ENCODE data around the gene FAM221B.

The FAM221B gene

GRCh38 chr9:35820076-35820475 lies 8.5 kb downstream of the FAM221B start:
- H3K36me3 ChIP-seq (ENCODE audit: control insufficient read depth, insufficient read depth, low read length): no peaks in the 10 kb centered on the region
- H3K4me1 ChIP-seq (ENCODE audit: control insufficient read depth, insufficient read depth, low read length): no peaks in the 10 kb centered on the region
- H3K4me3 ChIP-seq (ENCODE audit: insufficient read depth, low read depth, low read length): no peak overlapping the region
- H3K9me3 ChIP-seq (ENCODE audit: control insufficient read depth, low read length): no peaks in the 10 kb centered on the region
- H3K27ac ChIP-seq (ENCODE audit: insufficient read depth, low read depth, low read length, poor library complexity, severe bottlenecking): no peak overlapping the region
- no peaks in the 10 kb centered on the region for H3K27me3 ChIP-seq (ENCODE audit: control insufficient read depth, insufficient read depth, low read length, poor library complexity, severe bottlenecking)

GRCh38 chr9:35818341-35818740 lies 10.2 kb downstream of the FAM221B start:
- Histone ChIP-seq H3K27ac (ENCODE audit: insufficient read depth, low read depth, low read length, poor library complexity, severe bottlenecking) (no peak overlapping the region), H3K4me1 (ENCODE audit: control insufficient read depth, insufficient read depth, low read length) (peaks cover 9% of the 10 kb centered on the region), H3K36me3 (ENCODE audit: control insufficient read depth, insufficient read depth, low read length) (no peaks in the 10 kb centered on the region), H3K4me3 (ENCODE audit: insufficient read depth, low read depth, low read length) (no peak overlapping the region), H3K27me3 (ENCODE audit: control insufficient read depth, insufficient read depth, low read length, poor library complexity, severe bottlenecking) (no peaks in the 10 kb centered on the region), H3K9me3 (ENCODE audit: control insufficient read depth, low read length) (no peaks in the 10 kb centered on the region)
- 89 to 90% methylated on average over 3 of the region's 3 CpGs for WGBS, 2 experiments

GRCh38 chr9:35816708-35817107 lies 11.8 kb downstream of the FAM221B start:
- WGBS, 2 experiments: 67 to 72% methylated on average over 1 of the region's 1 CpG
- no peaks in the 10 kb centered on the region for H3K9me3 ChIP-seq (ENCODE audit: control insufficient read depth, low read length)
- H3K27ac ChIP-seq (ENCODE audit: insufficient read depth, low read depth, low read length, poor library complexity, severe bottlenecking): no peak overlapping the region
- no peaks in the 10 kb centered on the region for H3K36me3 ChIP-seq (ENCODE audit: control insufficient read depth, insufficient read depth, low read length)
- H3K4me3 ChIP-seq (ENCODE audit: insufficient read depth, low read depth, low read length): no peak overlapping the region
- peaks cover 13% of the 10 kb centered on the region for H3K4me1 ChIP-seq (ENCODE audit: control insufficient read depth, insufficient read depth, low read length)
- H3K27me3 ChIP-seq (ENCODE audit: control insufficient read depth, insufficient read depth, low read length, poor library complexity, severe bottlenecking): no peaks in the 10 kb centered on the region

- Histone ChIP-seq H3K27ac (ENCODE audit: insufficient read depth, low read depth, low read length, poor library complexity, severe bottlenecking) (peak within 1 kb of the TSS; percentile 93), H3K36me3 (ENCODE audit: control insufficient read depth, insufficient read depth, low read length) (no peaks in the 10 kb centered on the region), H3K27me3 (ENCODE audit: control insufficient read depth, insufficient read depth, low read length, poor library complexity, severe bottlenecking) (no peaks in the 10 kb centered on the region), H3K4me3 (ENCODE audit: insufficient read depth, low read depth, low read length) (peak within 1 kb of the TSS; percentile 72), H3K4me1 (ENCODE audit: control insufficient read depth, insufficient read depth, low read length) (peaks cover 13% of the 10 kb centered on the region), H3K9me3 (ENCODE audit: control insufficient read depth, low read length) (no peaks in the 10 kb centered on the region)
- 0% methylated on average over 52 of the region's 52 CpGs for WGBS, 2 experiments
Measured at GRCh38 chr9:35814841-35815543, 13.5 kb downstream of the FAM221B start, which contains the start of gene HINT2. TSS of gene HINT2 (minus strand) at chr9:35815042. CDS start at chr9:35814979, 63 bp downstream.

GRCh38 chr9:35814106-35814840 lies 14.3 kb downstream of the FAM221B start:
- 10 to 11% methylated on average over 29 of the region's 29 CpGs for WGBS, 2 experiments
- H3K36me3 ChIP-seq (ENCODE audit: control insufficient read depth, insufficient read depth, low read length): no peaks in the 10 kb centered on the region
- H3K27ac ChIP-seq (ENCODE audit: insufficient read depth, low read depth, low read length, poor library complexity, severe bottlenecking): peak overlapping the region; percentile 93
- no peaks in the 10 kb centered on the region for H3K27me3 ChIP-seq (ENCODE audit: control insufficient read depth, insufficient read depth, low read length, poor library complexity, severe bottlenecking)
- no peaks in the 10 kb centered on the region for H3K9me3 ChIP-seq (ENCODE audit: control insufficient read depth, low read length)
- peaks cover 13% of the 10 kb centered on the region for H3K4me1 ChIP-seq (ENCODE audit: control insufficient read depth, insufficient read depth, low read length)
- H3K4me3 ChIP-seq (ENCODE audit: insufficient read depth, low read depth, low read length): peak overlapping the region; percentile 72

- 89 to 90% methylated on average over 10 of the region's 10 CpGs for WGBS, 2 experiments
- Histone ChIP-seq H3K9me3 (ENCODE audit: control insufficient read depth, low read length) (no peaks in the 10 kb centered on the region), H3K27ac (ENCODE audit: insufficient read depth, low read depth, low read length, poor library complexity, severe bottlenecking) (peak overlapping the region; percentile 93), H3K27me3 (ENCODE audit: control insufficient read depth, insufficient read depth, low read length, poor library complexity, severe bottlenecking) (no peaks in the 10 kb centered on the region), H3K4me1 (ENCODE audit: control insufficient read depth, insufficient read depth, low read length) (peaks cover 13% of the 10 kb centered on the region), H3K4me3 (ENCODE audit: insufficient read depth, low read depth, low read length) (peak overlapping the region; percentile 72), H3K36me3 (ENCODE audit: control insufficient read depth, insufficient read depth, low read length) (peaks cover 3% of the 10 kb centered on the region)
Measured at GRCh38 chr9:35813434-35814105, 15.0 kb downstream of the FAM221B start.

GRCh38 chr9:35812025-35812602 lies 16.4 kb downstream of the FAM221B start, which contains the start of gene SPAG8:
TSS of gene SPAG8 (minus strand) at chr9:35812262. CDS start at chr9:35812147, 115 bp downstream.
- Histone ChIP-seq H3K9me3 (ENCODE audit: control insufficient read depth, low read length) (no peaks in the 10 kb centered on the region), H3K27me3 (ENCODE audit: control insufficient read depth, insufficient read depth, low read length, poor library complexity, severe bottlenecking) (no peaks in the 10 kb centered on the region), H3K4me1 (ENCODE audit: control insufficient read depth, insufficient read depth, low read length) (peaks cover 13% of the 10 kb centered on the region), H3K4me3 (ENCODE audit: insufficient read depth, low read depth, low read length) (peak within 1 kb of the TSS; percentile 33), H3K36me3 (ENCODE audit: control insufficient read depth, insufficient read depth, low read length) (peaks cover 3% of the 10 kb centered on the region), H3K27ac (ENCODE audit: insufficient read depth, low read depth, low read length, poor library complexity, severe bottlenecking) (no peak within 1 kb of the TSS)
- 4 to 6% methylated on average over 28 of the region's 28 CpGs for WGBS, 2 experiments

- 44 to 47% methylated on average over 12 of the region's 12 CpGs for WGBS, 2 experiments
- H3K9me3 ChIP-seq (ENCODE audit: control insufficient read depth, low read length): no peaks in the 10 kb centered on the region
- H3K4me3 ChIP-seq (ENCODE audit: insufficient read depth, low read depth, low read length): peak overlapping the region; percentile 33
- no peak overlapping the region for H3K27ac ChIP-seq (ENCODE audit: insufficient read depth, low read depth, low read length, poor library complexity, severe bottlenecking)
- peaks cover 3% of the 10 kb centered on the region for H3K36me3 ChIP-seq (ENCODE audit: control insufficient read depth, insufficient read depth, low read length)
- H3K27me3 ChIP-seq (ENCODE audit: control insufficient read depth, insufficient read depth, low read length, poor library complexity, severe bottlenecking): no peaks in the 10 kb centered on the region
- H3K4me1 ChIP-seq (ENCODE audit: control insufficient read depth, insufficient read depth, low read length): peaks cover 13% of the 10 kb centered on the region
Measured at GRCh38 chr9:35811381-35812024, 17.0 kb downstream of the FAM221B start.

- no peak overlapping the region for H3K4me3 ChIP-seq (ENCODE audit: insufficient read depth, low read depth, low read length)
- H3K27me3 ChIP-seq (ENCODE audit: control insufficient read depth, insufficient read depth, low read length, poor library complexity, severe bottlenecking): no peaks in the 10 kb centered on the region
- WGBS, 2 experiments: 87 to 90% methylated on average over 7 of the region's 7 CpGs
- H3K36me3 ChIP-seq (ENCODE audit: control insufficient read depth, insufficient read depth, low read length): peaks cover 13% of the 10 kb centered on the region
- peaks cover 13% of the 10 kb centered on the region for H3K4me1 ChIP-seq (ENCODE audit: control insufficient read depth, insufficient read depth, low read length)
- no peaks in the 10 kb centered on the region for H3K9me3 ChIP-seq (ENCODE audit: control insufficient read depth, low read length)
- no peak overlapping the region for H3K27ac ChIP-seq (ENCODE audit: insufficient read depth, low read depth, low read length, poor library complexity, severe bottlenecking)
Measured at GRCh38 chr9:35810122-35810521, 18.4 kb downstream of the FAM221B start.

Measured in ectodermal cell (in vitro differentiated cells).